Neural progenitor cell (in vitro differentiated cells): Measurements from ENCODE around the gene OR13J1. TPM values are rescaled to one million over a fixed set of nuclear protein-coding genes. Genes with fewer than 3 reads are reported as not detected.

Experiments
- DNase-seq: peaks from one replicate; pipeline ENCODE4 v3.0.0-alpha.2; 2016; ENCODE audit warnings: low spot score
- H2AFZ ChIP-seq: fragments of 200-600 bp; sonication (generic); replicated peaks from 2 replicates; pipeline ENCODE4 v1.6.1; 2016; ENCODE audit warnings: antibody characterized with exemption
- H3F3A ChIP-seq: fragments of 200-600 bp; sonication (generic); 2 replicates; pipeline ENCODE4 v1.6.1; 2016; ENCODE audit warnings: antibody characterized with exemption, low read depth
- H3K27ac ChIP-seq: fragments of 200-600 bp; sonication (generic); 2 replicates; pipeline ENCODE4 v1.5.1; 2016; ENCODE audit warnings: mild to moderate bottlenecking
- H3K27me3 ChIP-seq: fragments of 200-600 bp; sonication (generic); 2 replicates; pipeline ENCODE4 v1.6.1; 2016; ENCODE audit warnings: mild to moderate bottlenecking, moderate library complexity
- H3K36me3 ChIP-seq: fragments of 200-600 bp; sonication (generic); 2 replicates; pipeline ENCODE4 v1.5.1; 2016
- H3K4me1 ChIP-seq: fragments of 200-600 bp; sonication (generic); 2 replicates; pipeline ENCODE4 v1.6.1; 2016; ENCODE audit warnings: mixed run types
- H3K4me2 ChIP-seq: fragments of 200-600 bp; sonication (generic); 2 replicates; pipeline ENCODE4 v1.6.1; 2016
- H3K4me3 ChIP-seq: fragments of 200-600 bp; sonication (generic); 2 replicates; pipeline ENCODE4 v1.5.1; 2016
- H3K79me2 ChIP-seq: fragments of 200-600 bp; sonication (generic); 2 replicates; pipeline ENCODE4 v1.6.1; 2016; ENCODE audit warnings: low read depth
- H3K9ac ChIP-seq: fragments of 200-600 bp; sonication (generic); 2 replicates; pipeline ENCODE4 v1.6.1; 2016
- H3K9me3 ChIP-seq: fragments of 200-600 bp; sonication (generic); 2 replicates; pipeline ENCODE4 v1.5.1; 2016; ENCODE audit warnings: low read depth
- H4K20me1 ChIP-seq: fragments of 200-600 bp; sonication (generic); 2 replicates; pipeline ENCODE4 v1.6.1; 2016; ENCODE audit warnings: low read depth
- H3K27ac Mint-ChIP-seq: 3 replicates; pipeline ENCODE4 v1.8.0; 2021; ENCODE audit warnings: mixed read lengths
- H3K27me3 Mint-ChIP-seq: 2 replicates; pipeline ENCODE4 v1.8.0; 2022; ENCODE audit warnings: low read depth, mild to moderate bottlenecking, inconsistent platforms, moderate library complexity, mixed read lengths; ENCODE audit not compliant: insufficient read depth
- H3K36me3 Mint-ChIP-seq: 3 replicates; pipeline ENCODE4 v1.8.0; 2021; ENCODE audit warnings: mixed read lengths
- H3K4me1 Mint-ChIP-seq: 3 replicates; pipeline ENCODE4 v1.8.0; 2021; ENCODE audit warnings: mixed read lengths
- H3K4me3 Mint-ChIP-seq: 3 replicates; pipeline ENCODE4 v1.8.0; 2021; ENCODE audit warnings: mild to moderate bottlenecking, moderate library complexity, mixed read lengths
- H3K9me3 Mint-ChIP-seq: 3 replicates; pipeline ENCODE4 v1.8.0; 2020; ENCODE audit warnings: mixed read lengths
- CTCF ChIP-seq: fragments of 200-600 bp; sonication (generic); IDR thresholded peaks from 2 replicates; pipeline ENCODE4 v1.5.1; 2017; ENCODE audit warnings: antibody characterized with exemption, mild to moderate bottlenecking
- EZH2 ChIP-seq: fragments of 200-600 bp; sonication (generic); IDR thresholded peaks from 2 replicates; pipeline ENCODE4 v1.6.1; 2017; ENCODE audit warnings: antibody characterized with exemption, mild to moderate bottlenecking, moderate library complexity
- EZH2phosphoT487 ChIP-seq: fragments of 200-600 bp; sonication (generic); IDR thresholded peaks from 2 replicates; pipeline ENCODE4 v1.6.1; 2017; ENCODE audit warnings: antibody characterized with exemption
- total RNA-seq: library from RNA; depleted of rRNA; stranded (reverse); fragments of >200 nt; gene quantifications from 2 replicates; pipeline ENCODE4 v1.2.3, GENCODE V29; 2015; ENCODE audit warnings: low replicate concordance

Gene OR13J1
- total RNA-seq, 1 donor from 2014 or later: not detected

GRCh38 chr9:35869621-35870216, 482 bp downstream of the OR13J1 start:
- peaks cover 7% of the 10 kb centered on the region for H3K4me1 Mint-ChIP-seq

GRCh38 chr9:35868933-35869332, 1.3 kb downstream of the OR13J1 start:
- Mint-ChIP-seq H3K4me3 (no peak overlapping the region), H3K9me3 (no peaks in the 10 kb centered on the region), H3K36me3 (no peaks in the 10 kb centered on the region), H3K27ac (no peak overlapping the region), H3K4me1 (peaks cover 7% of the 10 kb centered on the region), H3K27me3 (peaks cover 2% of the 10 kb centered on the region)
- H3K4me3 ChIP-seq: no peak overlapping the region
- H3K4me2 ChIP-seq: no peak overlapping the region
- no peak overlapping the region for H3K9ac ChIP-seq
- no peaks in the 10 kb centered on the region for H3F3A ChIP-seq
- H3K79me2 ChIP-seq: no peaks in the 10 kb centered on the region
- no peaks in the 10 kb centered on the region for H3K36me3 ChIP-seq
- TF ChIP-seq EZH2phosphoT487: no peak
- no peak for TF ChIP-seq EZH2
- TF ChIP-seq CTCF: no peak
- H4K20me1 ChIP-seq: no peaks in the 10 kb centered on the region
- H3K9me3 ChIP-seq: no peaks in the 10 kb centered on the region
- no peak for DNase-seq
- H3K4me1 ChIP-seq: no peaks in the 10 kb centered on the region
- no peaks in the 10 kb centered on the region for H3K27me3 ChIP-seq
- H2AFZ ChIP-seq: no peak overlapping the region
- H3K27ac ChIP-seq: no peak overlapping the region

More at GRCh38 chr9:35869621-35870216, 482 bp downstream of the OR13J1 start:
- no peaks in the 10 kb centered on the region for H3K9me3 Mint-ChIP-seq
- Histone ChIP-seq H3K4me3 (no peak overlapping the region), H3K27ac (no peak overlapping the region), H3F3A (no peaks in the 10 kb centered on the region), H4K20me1 (no peaks in the 10 kb centered on the region), H3K9ac (no peak overlapping the region), H3K4me2 (no peak overlapping the region), H3K4me1 (no peaks in the 10 kb centered on the region), H3K27me3 (no peaks in the 10 kb centered on the region), H3K36me3 (no peaks in the 10 kb centered on the region), H3K79me2 (no peaks in the 10 kb centered on the region), H3K9me3 (no peaks in the 10 kb centered on the region), H2AFZ (no peak overlapping the region)
- no peak overlapping the region for H3K4me3 Mint-ChIP-seq
- H3K36me3 Mint-ChIP-seq: no peaks in the 10 kb centered on the region
- no peak for DNase-seq
- H3K27ac Mint-ChIP-seq: peak overlapping the region; percentile 66
- TF ChIP-seq EZH2phosphoT487: no peak
- no peak for TF ChIP-seq EZH2
- no peak for TF ChIP-seq CTCF
- peaks cover 2% of the 10 kb centered on the region for H3K27me3 Mint-ChIP-seq

GRCh38 chr9:35867538-35867937, 2.7 kb downstream of the OR13J1 start:
- peaks cover 7% of the 10 kb centered on the region for H3K27me3 Mint-ChIP-seq
- Histone ChIP-seq H3K36me3 (no peaks in the 10 kb centered on the region), H3K9ac (no peak overlapping the region), H4K20me1 (no peaks in the 10 kb centered on the region), H3K27ac (no peak overlapping the region), H3K79me2 (no peaks in the 10 kb centered on the region), H3K4me3 (no peak overlapping the region), H3K4me2 (no peak overlapping the region), H3K9me3 (no peaks in the 10 kb centered on the region), H3K27me3 (peaks cover 4% of the 10 kb centered on the region), H3F3A (no peaks in the 10 kb centered on the region), H2AFZ (no peak overlapping the region), H3K4me1 (no peaks in the 10 kb centered on the region)
- no peak for DNase-seq
- TF ChIP-seq CTCF (no peak), EZH2 (no peak), EZH2phosphoT487 (no peak)
- H3K27ac Mint-ChIP-seq: no peak overlapping the region
- no peak overlapping the region for H3K4me3 Mint-ChIP-seq
- H3K4me1 Mint-ChIP-seq: peaks cover 7% of the 10 kb centered on the region
- H3K9me3 Mint-ChIP-seq: no peaks in the 10 kb centered on the region
- H3K36me3 Mint-ChIP-seq: no peaks in the 10 kb centered on the region
